K562 (cell line): ENCODE results near the gene ATP8B2.

Experiments used
- EZH2 ChIP-seq: IDR thresholded peaks from 2 replicates; pipeline ENCODE4 v1.6.1; 2012; ENCODE audit warnings: low read depth, mild to moderate bottlenecking, inconsistent platforms, low read length, borderline replicate concordance
- IRF2 ChIP-seq: sonication (generic); formaldehyde crosslinking; IDR thresholded peaks from 2 replicates; pipeline ENCODE4 v1.8.1; 2022; ENCODE audit warnings: mild to moderate bottlenecking, missing genetic modification reagents
- KDM1A ChIP-seq, 2 experiments: fragments of 450-650 bp; IDR thresholded peaks; 2 replicates each; pipeline ENCODE4 v1.6.1; 2016; ENCODE audit warnings: mild to moderate bottlenecking in 2 of 2
- SREBF1 ChIP-seq: fragments of 150-350 bp; IDR thresholded peaks from 2 replicates; pipeline ENCODE4 v1.6.1; 2014; ENCODE audit warnings: antibody characterized with exemption, low read depth, low read length, borderline replicate concordance
- ZNF354B ChIP-seq: fragments of 250-450 bp; sonication (Bioruptor Pico); IDR thresholded peaks from 2 replicates; pipeline ENCODE4 v1.4.0; 2020
- ZNF77 ChIP-seq: fragments of 250-450 bp; sonication (Bioruptor Pico); IDR thresholded peaks from 2 replicates; pipeline ENCODE4 v1.5.0; 2020
- TF ChIP-seq, protein P1 (sequence below): sonication (generic); formaldehyde crosslinking; IDR thresholded peaks from 2 replicates; pipeline ENCODE4 v1.8.1; 2022; ENCODE audit warnings: missing genetic modification reagents

- no peak for TF ChIP-seq IRF2 (CRISPR knock-in tag)
- TF ChIP-seq ZNF77 (CRISPR knock-in tag): no peak
- TF ChIP-seq, protein P1, sequence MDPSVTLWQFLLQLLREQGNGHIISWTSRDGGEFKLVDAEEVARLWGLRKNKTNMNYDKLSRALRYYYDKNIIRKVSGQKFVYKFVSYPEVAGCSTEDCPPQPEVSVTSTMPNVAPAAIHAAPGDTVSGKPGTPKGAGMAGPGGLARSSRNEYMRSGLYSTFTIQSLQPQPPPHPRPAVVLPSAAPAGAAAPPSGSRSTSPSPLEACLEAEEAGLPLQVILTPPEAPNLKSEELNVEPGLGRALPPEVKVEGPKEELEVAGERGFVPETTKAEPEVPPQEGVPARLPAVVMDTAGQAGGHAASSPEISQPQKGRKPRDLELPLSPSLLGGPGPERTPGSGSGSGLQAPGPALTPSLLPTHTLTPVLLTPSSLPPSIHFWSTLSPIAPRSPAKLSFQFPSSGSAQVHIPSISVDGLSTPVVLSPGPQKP (CRISPR knock-in tag): no peak
- no peak for TF ChIP-seq KDM1A (IDR thresholded peaks at IDR 0.05)
- TF ChIP-seq SREBF1: no peak
- no peak for TF ChIP-seq ZNF354B
- TF ChIP-seq EZH2: no peak
Measured at GRCh38 chr1:154346276-154346917, 21.1 kb downstream of the ATP8B2 start.
